Embryonic facial prominence (tissue), 1 donor: Measurements from ENCODE around the gene SPG21.

Experiments used
- DNase-seq: peaks from one replicate; pipeline ENCODE4 v3.0.0-alpha.2; 2016; ENCODE audit errors: extremely low spot score

The SPG21 gene

GRCh38 chr15:64991536-64992135 lies 1.9 kb upstream of the SPG21 start:
- no peak for DNase-seq

GRCh38 chr15:64990168-64990470 lies 405 bp upstream of the SPG21 start:
- no peak for DNase-seq

DNA sequence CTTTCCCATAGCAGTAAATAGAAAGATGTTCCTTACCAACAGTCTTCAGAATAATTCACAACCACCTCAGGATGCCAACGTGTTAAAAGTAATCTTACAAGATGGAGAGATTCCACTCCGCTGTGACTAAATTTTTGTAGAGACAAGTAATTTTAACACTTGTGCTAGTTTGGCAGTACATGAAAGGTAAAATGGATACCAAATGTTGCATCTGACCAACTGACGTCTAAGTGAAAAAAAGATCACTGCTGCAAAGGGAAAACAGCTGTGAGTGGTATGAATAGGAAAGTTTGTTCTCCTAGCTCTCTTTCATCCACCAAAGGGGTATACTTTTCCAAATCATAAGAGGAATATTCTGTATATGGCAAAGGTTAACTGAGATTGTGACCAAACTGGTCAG lies 2.6 kb downstream of the SPG21 start:
- no peak for DNase-seq

GRCh38 chr15:64985366-64986033 lies 4.2 kb downstream of the SPG21 start:
- DNase-seq = no peak

- DNase-seq = no peak
These were observed 7.2 kb downstream of the SPG21 start for GRCh38 chr15:64982472-64982871.

GRCh38 chr15:64981812-64982431 lies 7.8 kb downstream of the SPG21 start:
- no peak for DNase-seq

- DNase-seq = no peak
These were observed 10.4 kb downstream of the SPG21 start for GRCh38 chr15:64979252-64979710.

DNA sequence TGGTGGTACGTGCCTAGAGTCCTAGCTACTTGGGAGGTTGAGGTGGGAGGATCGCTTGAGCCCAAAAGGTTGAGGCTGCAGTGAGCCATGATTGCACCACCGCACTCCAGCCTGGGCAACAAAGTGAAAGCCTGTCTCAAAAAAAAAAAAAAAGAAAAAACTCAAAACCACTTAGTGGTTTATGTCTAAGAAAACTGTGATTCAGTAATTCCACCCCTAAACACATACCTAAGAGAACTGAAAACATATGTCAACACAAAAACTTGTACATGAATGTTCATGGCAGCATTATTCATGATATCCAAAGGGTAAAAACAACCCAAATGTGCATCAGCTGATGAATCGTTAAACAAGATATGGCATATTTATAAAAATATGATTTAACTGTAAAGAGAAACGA lies 14.3 kb downstream of the SPG21 start:
- no peak for DNase-seq

DNA sequence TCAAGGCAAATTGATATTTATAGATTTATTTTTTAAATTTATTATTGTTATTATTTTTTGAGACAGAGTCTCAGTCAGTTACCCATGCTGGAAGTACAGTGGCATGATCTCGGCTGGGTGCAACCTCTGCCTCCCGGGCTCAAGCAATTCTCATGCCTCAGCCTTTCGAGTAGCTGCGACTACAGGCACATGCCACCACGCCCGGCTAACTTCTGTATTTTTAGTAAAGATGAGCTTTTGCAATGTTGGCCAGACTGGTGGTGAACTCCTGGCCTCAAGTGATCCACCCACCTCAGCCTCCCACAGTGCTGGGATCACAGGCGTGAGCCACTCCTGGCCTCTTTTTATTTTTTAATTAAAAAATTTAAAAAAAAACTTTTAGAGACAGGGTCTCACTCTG lies 19.0 kb downstream of the SPG21 start:
- DNase-seq = no peak

DNA sequence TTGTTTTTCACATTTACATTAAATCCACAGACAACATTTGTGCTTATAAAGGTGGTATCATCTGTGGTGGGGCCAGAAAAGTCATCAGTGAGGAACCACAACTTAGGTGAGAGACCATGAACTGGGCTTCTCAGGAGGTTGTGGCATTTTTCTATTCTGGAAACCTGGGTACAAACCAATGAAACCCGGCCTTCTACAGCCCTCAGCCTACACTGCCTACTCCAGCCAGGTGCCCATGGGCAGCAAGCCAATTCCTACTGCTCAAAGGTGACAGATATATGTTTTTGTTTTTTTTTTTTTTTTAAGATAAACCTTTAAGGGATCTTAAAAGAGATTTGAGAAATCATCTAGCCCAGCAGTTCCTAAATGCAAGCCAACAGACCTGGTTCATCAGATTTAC lies 20.3 kb downstream of the SPG21 start:
- DNase-seq = no peak

- DNase-seq = no peak
These were observed 28.7 kb downstream of the SPG21 start for GRCh38 chr15:64961013-64961412.

DNA sequence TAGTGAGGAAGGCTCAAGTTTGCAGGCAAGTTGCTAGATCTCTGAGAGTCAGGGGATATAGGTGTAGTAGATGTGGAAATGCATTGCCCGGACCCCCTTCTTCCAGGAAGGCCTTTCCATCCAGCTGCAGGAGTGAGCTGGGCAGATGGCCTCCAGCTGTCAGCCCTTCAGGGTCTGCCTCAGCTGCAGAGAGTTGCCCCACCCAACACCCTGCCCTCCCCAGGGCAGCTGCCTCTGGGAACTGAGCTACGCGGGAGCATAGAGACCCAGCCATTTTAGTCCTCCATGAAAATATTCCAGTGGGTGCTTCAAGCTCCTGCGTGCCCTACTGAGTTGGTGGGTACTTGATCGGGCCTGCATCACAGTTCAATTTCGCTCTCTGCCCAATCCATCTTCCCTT lies 29.6 kb downstream of the SPG21 start:
- no peak for DNase-seq

DNA sequence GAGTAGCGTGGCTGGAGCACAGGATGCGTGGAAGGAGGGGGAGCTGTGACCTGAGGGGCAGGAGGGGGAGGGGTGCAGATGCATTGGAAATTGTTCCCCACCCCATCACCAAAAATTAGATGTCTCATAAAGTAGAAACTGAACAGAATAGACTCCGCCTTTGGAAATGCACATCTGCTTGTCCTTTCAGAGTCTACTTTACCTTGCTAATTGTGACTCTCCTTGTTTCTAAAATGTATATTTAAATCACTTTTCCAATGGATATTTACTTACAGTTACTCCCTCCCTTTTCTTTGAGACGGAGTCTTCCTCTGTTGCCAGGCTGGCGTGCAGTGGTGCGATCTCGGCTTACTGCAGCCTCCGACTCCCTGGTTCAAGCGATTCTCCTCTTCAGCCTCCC lies 30.6 kb downstream of the SPG21 start:
- no peak for DNase-seq

- no peak for DNase-seq
These were observed 35.3 kb downstream of the SPG21 start for GRCh38 chr15:64954395-64954794.

- DNase-seq = no peak
These were observed 37.8 kb downstream of the SPG21 start for GRCh38 chr15:64951777-64952418.

DNA sequence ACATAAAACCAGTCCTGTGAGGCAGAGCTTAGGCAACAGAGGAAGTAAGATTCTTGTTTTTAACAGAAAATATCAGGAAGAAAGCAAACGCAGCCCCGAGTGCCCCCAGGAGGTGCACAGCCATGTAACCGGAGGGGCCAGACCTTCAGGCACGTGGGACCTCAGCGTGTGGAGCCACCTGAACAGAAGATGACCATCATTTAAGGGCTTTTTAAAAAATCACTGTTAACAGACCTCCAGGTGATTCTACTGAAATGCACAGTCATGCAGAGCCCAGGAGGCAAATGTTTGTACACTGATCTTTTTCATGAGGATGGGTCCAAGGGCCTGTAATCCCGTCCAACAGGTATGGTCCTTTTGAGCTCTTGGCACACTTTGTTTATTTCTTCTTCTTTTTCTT lies 38.8 kb downstream of the SPG21 start:
- no peak for DNase-seq

DNA sequence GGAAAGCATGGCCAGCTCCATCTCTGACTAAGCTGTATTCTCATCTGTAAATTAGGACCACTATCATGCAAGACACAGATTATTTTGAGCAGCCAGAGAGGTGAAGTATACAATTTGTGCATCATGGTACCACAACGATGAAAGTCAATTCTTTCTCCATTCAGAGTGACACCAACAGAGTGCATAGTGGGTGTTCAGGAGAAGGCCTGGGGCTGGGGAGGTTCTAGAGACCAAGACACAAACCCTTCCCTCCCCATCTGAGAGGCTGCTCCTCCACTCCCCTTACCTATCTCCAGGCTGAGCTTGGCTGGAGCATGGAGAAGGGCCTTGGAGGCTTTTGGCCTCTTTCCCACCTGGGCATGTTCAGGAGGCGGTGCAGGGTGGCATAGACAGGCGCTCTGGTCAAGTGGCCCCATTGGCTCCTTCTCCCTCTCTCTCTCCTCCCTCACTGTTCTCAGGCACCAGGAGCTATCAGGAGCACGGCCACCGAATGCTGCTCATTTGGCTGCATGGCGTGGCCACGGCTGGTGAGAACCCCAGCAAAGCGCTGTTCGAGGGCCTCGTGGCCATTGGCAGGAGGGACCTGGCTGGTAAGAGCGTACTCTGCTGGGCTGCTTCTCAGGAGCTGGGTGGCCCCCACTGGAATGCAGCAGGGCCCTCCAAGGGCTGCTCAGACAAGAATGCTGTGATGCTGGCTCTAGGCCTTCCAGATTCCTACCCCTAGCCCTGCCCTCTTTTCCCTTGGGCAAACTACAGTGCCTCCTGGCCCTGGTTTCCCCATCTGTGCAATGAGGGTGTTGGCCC lies 40.1 kb downstream of the SPG21 start:
- no peak for DNase-seq

DNA sequence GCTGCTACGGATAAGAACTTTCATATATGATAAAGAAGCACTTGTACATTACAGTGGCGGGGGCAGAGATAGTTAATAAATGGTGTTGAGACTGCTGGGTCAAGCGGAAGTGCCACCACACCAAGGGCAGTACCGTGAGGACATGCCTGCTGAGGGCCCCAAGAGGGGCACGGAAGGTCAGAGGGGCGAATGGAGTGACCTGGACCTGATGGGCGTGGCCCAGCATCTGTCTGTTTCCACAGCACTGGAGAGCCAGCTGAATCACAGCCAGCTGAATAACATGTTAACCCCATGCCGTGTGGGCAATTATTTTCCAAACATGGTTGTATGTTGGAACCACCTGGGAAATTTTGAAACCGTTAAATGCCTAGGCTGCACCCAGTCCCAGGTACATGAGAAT lies 40.8 kb downstream of the SPG21 start:
- no peak for DNase-seq

- DNase-seq = no peak
These were observed 42.5 kb downstream of the SPG21 start for GRCh38 chr15:64947211-64947610.

DNA sequence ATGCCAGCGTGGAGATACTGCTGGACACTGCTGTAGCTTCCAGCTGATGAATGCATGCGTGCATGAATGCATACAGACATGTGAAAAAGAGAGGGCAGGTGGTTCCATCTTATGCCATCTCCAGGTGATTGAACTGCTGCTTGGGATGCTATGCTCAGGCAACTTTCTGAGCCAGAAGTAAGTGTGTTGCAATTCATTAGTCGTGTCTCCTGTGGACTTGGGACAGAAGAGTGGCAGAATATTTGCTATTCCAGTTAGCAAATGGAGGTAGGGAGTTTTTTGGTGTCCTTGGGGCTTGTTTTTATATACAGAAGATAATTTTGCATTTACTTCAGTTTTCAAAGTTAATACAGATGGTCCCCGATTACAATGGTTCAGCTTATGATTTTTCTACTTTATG lies 44.8 kb downstream of the SPG21 start:
- DNase-seq = no peak

GRCh38 chr15:64943512-64944225 lies 46.0 kb downstream of the SPG21 start:
- DNase-seq = no peak

DNA sequence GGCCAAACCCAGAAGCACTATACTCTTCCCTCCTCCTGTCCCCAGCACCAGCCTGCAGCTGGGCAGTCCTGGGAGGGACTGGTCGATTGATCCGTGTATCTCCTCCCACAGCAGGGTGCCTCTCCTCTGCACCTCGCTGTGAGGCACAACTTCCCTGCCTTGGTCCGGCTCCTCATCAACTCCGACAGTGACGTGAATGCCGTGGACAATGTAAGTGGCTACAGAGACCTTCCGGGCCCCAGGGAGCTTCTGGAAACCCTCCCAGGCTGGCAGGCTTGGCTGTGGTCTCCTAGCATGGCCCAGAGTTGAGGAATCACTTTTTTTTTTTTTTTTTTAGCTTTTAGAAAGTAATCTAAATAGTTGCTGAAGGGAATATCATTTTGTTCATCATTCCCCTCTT lies 47.4 kb downstream of the SPG21 start:
- DNase-seq = no peak
